ENCODE measurements around the gene GIPR.
"Not testable (repeated sequence)": the region's sequence is repeated elsewhere in the genome, so short reads cannot be mapped to it uniquely, and the experiment has no call there.

GIPR gene

DNA sequence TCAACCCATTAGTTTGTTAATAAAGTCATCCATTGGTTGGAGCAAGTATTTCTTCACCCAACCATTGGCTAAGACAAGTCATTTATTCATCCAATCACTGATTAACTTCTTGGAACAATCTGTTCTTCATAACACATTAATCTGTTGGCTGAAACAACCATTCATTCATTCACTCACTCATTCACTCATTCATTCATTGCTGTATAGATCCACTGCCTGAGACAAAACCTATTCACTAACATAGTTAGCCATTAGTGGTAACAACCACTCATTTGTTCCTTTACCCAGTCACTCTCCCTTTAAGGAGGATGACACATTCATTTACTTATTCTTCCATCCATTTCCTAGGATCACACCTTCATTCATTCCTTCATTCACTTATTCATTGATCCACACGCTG is 44.0 kb upstream of the GIPR start:
- Histone ChIP-seq H3K27ac (ENCODE audit: low read depth, low read length) (no peak overlapping the region), H3K4me3 (ENCODE audit: low read length) (no peak overlapping the region), H3K9me2 (replicated peaks; ENCODE audit: control insufficient read depth, low read length) (no peaks in the 10 kb centered on the region), H3K36me3 (ENCODE audit: control insufficient read depth, low read length) (peaks cover 7% of the 10 kb centered on the region; the same call in 1 of the 2 replicates), H3F3A (ENCODE audit: control insufficient read depth, insufficient read depth) (no peaks in the 10 kb centered on the region), H3K4me2 (ENCODE audit: low read length) (no peak overlapping the region), H4K20me1 (ENCODE audit: control insufficient read depth, insufficient read depth, low read depth, low read length) (no peaks in the 10 kb centered on the region), H3K79me2 (ENCODE audit: control insufficient read depth, low read length) (no peaks in the 10 kb centered on the region), H3K27me3 (ENCODE audit: control insufficient read depth, low read length) (no peaks in the 10 kb centered on the region), H3K9me3 (ENCODE audit: control insufficient read depth, insufficient read depth, low read length) (no peaks in the 10 kb centered on the region), H3K4me1 (ENCODE audit: control insufficient read depth, low read length) (no peaks in the 10 kb centered on the region)
- no peak for TF ChIP-seq CTCF (IDR thresholded peaks at IDR 0.05; ENCODE audit: low read depth, low read length, poor library complexity, severe bottlenecking)
- no peak for TF ChIP-seq EZH2phosphoT487 (IDR thresholded peaks at IDR 0.05; ENCODE audit: borderline replicate concordance, low read length)

DNA sequence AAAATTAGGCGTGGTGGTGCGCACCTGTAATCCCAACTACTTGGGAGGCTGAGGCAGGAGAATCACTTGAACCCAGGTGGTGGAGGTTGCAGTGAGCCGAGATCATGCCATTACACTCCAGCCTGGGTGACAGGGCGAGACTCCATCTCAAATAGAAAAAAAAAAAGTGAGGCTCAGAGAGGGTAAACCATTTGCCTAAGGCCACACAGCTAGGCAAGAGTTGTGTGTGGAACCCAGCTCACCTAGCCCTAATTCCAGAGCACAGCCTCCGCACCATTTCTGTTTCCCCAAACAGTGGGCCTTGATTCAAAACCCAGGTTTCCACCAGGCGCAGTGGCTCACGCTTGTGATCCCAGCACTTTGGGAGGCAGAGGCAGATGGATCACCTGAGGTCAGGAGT is 39.8 kb upstream of the GIPR start:
- not testable (repeated sequence) for H3K4me2 ChIP-seq (ENCODE audit: low read length); H3K4me1 ChIP-seq (ENCODE audit: control insufficient read depth, low read length); H3K27ac ChIP-seq (ENCODE audit: low read depth, low read length); H3K9me3 ChIP-seq (ENCODE audit: control insufficient read depth, insufficient read depth, low read length); H3F3A ChIP-seq (ENCODE audit: control insufficient read depth, insufficient read depth); H3K4me3 ChIP-seq (ENCODE audit: low read length); H3K36me3 ChIP-seq (ENCODE audit: control insufficient read depth, low read length); H3K79me2 ChIP-seq (ENCODE audit: control insufficient read depth, low read length); H3K9me2 ChIP-seq (replicated peaks; ENCODE audit: control insufficient read depth, low read length); H4K20me1 ChIP-seq (ENCODE audit: control insufficient read depth, insufficient read depth, low read depth, low read length); H3K27me3 ChIP-seq (ENCODE audit: control insufficient read depth, low read length)

DNA sequence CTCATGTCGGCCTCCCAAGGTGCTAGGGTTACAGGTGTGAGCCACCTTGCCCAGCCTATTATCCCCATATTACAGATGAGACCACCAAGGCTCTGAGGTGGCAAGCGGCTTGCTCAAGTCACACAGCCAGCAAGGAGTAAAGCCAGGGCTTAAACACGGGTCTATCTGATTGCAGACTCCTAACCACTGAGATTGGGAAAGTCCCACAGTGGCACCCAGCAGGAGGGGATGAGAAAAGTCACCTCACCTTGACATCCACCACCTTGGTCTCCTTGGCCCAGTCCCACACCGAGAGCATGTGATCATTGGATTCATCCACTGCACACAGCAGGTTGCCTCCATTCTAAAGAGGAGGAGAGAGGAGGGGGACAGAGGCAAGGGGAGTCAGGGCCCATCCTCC is 38.3 kb upstream of the GIPR start:
- H3K4me2 ChIP-seq (ENCODE audit: low read length) = no peak overlapping the region
- H3K36me3 ChIP-seq (ENCODE audit: control insufficient read depth, low read length) = peaks cover 3% of the 10 kb centered on the region; the same call in 1 of the 2 replicates
- H3K4me1 ChIP-seq (ENCODE audit: control insufficient read depth, low read length) = peaks cover 9% of the 10 kb centered on the region
- no peaks in the 10 kb centered on the region for H3K27me3 ChIP-seq (ENCODE audit: control insufficient read depth, low read length)
- TF ChIP-seq EZH2phosphoT487 (IDR thresholded peaks at IDR 0.05; ENCODE audit: borderline replicate concordance, low read length) (no peak), CTCF (IDR thresholded peaks at IDR 0.05; ENCODE audit: low read depth, low read length, poor library complexity, severe bottlenecking) (no peak)
- no peak overlapping the region for H3K4me3 ChIP-seq (ENCODE audit: low read length)
- no peaks in the 10 kb centered on the region for H3K9me3 ChIP-seq (ENCODE audit: control insufficient read depth, insufficient read depth, low read length)
- H4K20me1 ChIP-seq (ENCODE audit: control insufficient read depth, insufficient read depth, low read depth, low read length) = no peaks in the 10 kb centered on the region
- H3K27ac ChIP-seq (ENCODE audit: low read depth, low read length) = no peak overlapping the region
- H3F3A ChIP-seq (ENCODE audit: control insufficient read depth, insufficient read depth) = no peaks in the 10 kb centered on the region
- H3K79me2 ChIP-seq (ENCODE audit: control insufficient read depth, low read length) = no peaks in the 10 kb centered on the region
- no peaks in the 10 kb centered on the region for H3K9me2 ChIP-seq (replicated peaks; ENCODE audit: control insufficient read depth, low read length)

DNA sequence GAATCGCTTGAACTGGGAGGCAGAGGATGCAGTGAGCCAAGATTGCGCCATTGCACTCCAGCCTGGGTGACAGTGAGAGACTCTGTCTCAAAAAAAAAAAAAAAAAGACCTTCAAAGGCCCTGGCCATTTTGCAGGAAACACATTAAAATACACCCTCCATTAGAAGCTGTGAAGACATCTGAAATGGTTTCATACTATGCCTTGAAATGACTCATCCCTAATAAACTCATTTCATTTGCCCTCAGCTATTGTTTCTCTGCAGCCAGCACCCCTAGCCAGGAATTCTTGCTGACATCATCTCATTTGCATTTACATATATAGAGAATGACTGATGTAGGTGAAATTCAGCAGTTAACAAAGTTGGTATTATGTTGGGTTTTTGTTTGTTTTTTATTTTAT is 37.6 kb upstream of the GIPR start:
- Histone ChIP-seq H3K79me2 (ENCODE audit: control insufficient read depth, low read length) (no peaks in the 10 kb centered on the region), H3K9me3 (ENCODE audit: control insufficient read depth, insufficient read depth, low read length) (no peaks in the 10 kb centered on the region), H3F3A (ENCODE audit: control insufficient read depth, insufficient read depth) (no peaks in the 10 kb centered on the region), H3K27me3 (ENCODE audit: control insufficient read depth, low read length) (no peaks in the 10 kb centered on the region), H4K20me1 (ENCODE audit: control insufficient read depth, insufficient read depth, low read depth, low read length) (no peaks in the 10 kb centered on the region), H3K4me3 (ENCODE audit: low read length) (no peak overlapping the region), H3K9me2 (replicated peaks; ENCODE audit: control insufficient read depth, low read length) (no peaks in the 10 kb centered on the region), H3K36me3 (ENCODE audit: control insufficient read depth, low read length) (peaks cover 3% of the 10 kb centered on the region; the same call in 1 of the 2 replicates), H3K4me2 (ENCODE audit: low read length) (no peak overlapping the region), H3K4me1 (ENCODE audit: control insufficient read depth, low read length) (peaks cover 9% of the 10 kb centered on the region), H3K27ac (ENCODE audit: low read depth, low read length) (no peak overlapping the region)
- TF ChIP-seq EZH2phosphoT487 (IDR thresholded peaks at IDR 0.05; ENCODE audit: borderline replicate concordance, low read length) (no peak), CTCF (IDR thresholded peaks at IDR 0.05; ENCODE audit: low read depth, low read length, poor library complexity, severe bottlenecking) (no peak)

Data from DOHH2 (cell line).